GM18502 (cell line): ENCODE data around the gene TRIM71.
"Not testable (repeated sequence)": the region's sequence is repeated elsewhere in the genome, so short reads cannot be mapped to it uniquely, and the experiment has no call there.

Experiments used
- ATAC-seq: cut with Tn5 transposase; IDR thresholded peaks from one replicate; pipeline ENCODE4 v1.9.1; 2021; ENCODE audit warnings: mild to moderate bottlenecking; ENCODE audit not compliant: unreplicated experiment, poor library complexity

TRIM71 gene

DNA sequence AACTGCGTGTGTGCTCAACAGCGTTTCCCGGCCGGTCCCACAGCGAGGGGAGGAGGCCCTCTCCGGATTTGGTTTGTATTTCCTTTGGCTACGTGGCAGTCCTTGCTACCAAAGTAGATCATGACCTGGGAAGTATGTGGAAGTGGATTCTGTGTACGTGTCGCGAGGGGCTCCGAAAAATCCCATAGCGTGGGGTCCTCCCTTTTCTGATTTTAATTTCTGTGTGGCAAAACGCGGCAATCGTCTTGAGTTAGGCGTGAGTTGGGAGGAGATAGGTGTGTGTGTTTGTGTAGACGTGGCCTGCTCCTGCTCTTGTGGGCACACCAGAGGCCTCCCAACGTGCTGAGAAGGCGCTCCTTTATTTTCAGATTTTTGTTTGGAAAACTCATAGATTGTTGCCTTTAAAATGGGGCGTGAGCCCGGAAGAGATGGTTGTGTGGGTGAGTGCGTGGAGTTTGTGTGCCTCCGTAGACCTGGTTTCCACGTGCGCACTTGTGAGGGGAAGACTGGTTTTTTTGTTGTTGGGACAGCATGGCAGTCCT is 1.2 kb downstream of the TRIM71 start:
- ATAC-seq: no peak

DNA sequence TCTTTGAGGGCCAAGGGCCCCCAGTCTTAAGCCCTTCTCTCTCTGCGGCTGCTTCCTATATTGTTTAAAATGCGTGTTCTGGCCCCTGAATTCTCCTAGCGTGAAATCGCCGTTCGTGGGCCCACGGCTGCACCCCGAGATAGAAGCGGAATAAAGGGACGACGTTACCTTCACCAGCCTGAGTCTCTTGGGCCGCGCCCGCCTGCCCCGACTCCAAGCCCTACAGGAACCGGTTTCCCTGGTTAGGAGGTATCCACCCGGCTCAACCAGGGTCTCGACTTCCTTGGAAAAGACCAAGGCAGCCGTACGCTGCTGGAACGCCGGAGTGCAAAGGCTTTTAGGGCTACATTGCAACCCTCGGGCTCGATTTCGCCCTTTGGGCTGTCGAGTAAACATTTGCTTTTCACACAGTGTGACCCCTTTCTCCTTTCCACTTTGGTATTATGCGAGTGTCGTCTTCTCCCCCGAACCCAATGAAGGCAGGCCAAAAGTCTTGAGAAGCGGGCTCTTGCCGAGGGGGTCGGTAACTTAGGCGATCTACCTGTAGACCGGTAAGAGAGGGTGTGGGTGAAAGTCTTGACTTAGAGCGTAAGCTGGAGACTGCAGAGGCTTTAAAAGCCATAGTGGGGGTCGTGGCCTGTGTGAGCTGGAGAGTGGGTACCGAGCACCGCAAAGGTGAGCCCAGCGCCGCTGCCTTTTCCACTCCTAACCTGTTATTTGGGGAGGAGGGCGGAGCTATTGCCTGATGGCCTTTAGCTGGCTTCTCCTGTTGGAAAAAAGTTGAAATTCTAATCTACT is 2.0 kb downstream of the TRIM71 start:
- no peak for ATAC-seq

DNA sequence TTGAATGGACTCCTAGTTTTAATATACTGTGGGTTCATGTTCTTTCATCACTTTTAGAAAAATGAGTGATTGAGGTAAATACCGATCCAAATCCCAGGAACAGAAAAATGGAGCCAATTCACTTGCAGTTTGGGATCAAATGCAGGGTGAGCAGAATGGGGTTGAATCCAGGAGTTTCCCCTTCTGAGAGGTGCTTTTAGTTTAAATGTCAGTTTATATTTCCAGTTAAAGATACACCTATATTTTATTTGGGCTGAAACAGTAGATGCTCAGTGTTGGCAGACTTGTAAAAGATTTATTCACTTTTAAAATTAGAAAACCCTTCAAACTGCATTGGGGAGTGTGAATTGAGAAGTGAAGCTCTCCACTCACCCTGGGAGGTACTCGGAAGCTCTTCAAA is 2.6 kb downstream of the TRIM71 start:
- ATAC-seq: no peak

DNA sequence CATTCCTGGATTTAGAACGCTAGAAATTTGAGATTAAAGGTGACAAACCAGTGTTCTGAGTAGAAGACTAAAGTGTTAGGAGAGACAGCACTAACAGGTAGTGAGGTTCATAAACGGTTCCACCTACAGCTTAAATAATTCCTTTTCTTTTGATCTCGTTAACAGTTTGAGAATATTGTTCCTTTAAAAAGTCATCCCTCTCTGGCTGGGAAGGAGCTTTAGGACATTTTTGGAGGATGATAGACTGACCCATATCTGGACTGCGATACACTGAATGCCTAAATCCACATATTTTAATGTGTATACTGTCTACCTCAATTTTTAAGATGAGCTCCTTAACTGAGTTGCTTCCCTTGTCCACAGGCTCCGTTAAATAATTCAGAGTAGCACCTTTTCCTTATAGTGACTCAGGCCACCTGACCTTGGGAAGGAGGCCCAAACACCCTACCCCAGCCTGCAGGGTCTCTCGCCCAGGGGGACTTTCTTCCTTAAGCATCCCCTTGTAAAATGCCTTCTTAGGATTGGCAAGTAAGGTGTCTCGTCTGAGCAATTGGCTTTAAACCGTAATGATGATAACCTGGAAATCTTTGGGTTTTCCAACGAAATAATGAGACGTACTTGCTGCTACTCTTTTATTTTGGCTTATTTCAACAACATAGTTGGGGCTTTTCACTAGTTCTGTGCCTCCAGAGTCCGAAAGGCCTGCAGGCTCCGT is 3.3 kb downstream of the TRIM71 start:
- ATAC-seq: no peak

DNA sequence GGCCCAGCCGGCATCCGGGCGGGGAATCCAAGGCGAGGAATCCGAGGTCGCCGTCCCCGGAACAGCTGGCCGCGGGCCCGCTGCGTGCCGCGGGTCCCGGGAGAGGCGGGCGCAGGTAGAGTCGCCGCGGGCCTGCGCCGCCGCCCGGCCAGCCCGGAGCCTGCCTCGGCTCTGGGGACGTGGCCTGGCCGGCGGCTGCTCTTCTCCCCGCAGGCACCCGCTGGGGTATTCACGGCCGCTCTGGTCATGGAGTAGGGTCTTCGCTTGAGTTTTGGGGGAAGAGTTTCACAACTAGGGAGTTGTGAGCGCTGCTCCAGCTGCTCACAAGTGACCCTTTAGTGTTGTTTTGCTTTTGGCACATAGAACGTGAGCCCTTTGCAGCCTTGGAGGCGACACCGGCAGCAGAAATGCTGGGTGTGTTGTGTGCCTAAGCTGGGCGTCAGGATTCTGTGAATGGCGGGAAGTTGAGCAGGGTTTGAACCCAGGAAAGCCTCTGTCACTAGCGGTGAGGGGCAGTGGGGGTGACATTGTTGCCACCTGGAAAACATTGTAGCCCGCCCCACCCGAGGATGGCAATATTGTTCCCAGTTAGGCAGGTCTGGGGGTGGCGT is 4.0 kb downstream of the TRIM71 start:
- no peak for ATAC-seq

DNA sequence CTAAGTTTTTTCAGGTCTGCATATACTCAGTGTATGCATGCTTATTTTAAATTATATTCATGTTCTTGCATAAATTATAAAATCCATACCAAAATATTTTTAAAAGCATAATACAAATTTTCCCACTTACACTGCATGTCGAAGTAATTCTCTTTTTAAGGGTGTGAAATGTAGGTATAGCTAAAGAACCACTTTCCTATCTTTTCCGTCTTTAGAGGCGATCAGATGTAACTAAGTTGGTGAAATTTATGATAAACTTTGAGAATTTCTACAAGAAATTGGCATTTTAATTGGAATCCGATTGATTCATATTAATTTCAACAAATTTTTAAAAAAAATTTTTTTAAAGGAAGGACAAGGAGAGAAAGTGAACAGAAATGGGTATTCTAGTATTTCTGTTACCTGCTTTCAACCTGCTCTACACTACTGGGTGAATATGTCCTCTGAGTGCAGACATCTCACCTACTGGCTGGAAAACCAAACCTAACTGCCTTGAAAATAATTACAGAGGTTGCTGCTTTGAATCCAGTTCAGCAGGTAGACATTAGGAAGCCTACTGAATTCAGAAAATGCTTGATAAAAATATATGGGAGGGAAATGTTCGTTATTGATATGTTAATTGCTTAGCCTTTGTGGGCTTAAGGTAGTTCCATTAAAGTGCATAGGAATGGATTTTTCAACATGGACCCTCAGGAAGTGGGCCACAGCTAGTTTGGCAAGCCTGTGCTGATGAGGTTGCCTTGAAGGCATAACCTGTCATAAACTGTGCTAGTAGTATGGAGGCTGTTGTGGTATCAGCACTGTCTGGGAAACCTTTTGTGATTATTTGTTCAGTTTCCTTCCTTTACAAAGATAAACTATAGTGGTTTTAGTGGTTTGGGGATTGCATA is 5.1 kb downstream of the TRIM71 start:
- no peak for ATAC-seq

DNA sequence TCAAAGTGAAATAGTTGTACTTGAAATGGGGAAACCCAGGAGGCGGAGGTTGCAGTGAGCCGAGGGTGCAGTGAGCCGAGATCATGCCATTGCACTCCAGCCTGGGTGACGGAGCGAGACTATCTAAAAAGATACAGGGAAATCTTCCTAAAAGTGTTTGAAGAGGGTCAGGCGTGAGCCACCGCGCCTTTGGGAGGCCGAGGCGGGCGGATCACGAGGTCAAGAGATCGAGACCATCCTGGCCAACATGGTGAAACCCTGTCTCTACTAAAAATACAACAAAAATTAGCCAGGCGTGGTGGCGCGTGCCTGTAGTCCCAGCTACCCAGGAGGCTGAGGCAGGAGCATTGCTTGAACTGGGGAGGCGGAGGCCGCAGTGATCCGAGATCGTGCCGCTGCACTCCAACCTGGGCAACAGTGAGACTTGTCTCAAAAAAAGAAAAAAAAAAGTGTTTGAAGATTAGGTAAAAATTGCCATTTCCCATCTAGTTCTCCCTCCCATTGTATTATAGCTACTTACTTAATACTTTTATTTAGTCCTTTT is 5.9 kb downstream of the TRIM71 start:
- ATAC-seq: not testable (repeated sequence)

DNA sequence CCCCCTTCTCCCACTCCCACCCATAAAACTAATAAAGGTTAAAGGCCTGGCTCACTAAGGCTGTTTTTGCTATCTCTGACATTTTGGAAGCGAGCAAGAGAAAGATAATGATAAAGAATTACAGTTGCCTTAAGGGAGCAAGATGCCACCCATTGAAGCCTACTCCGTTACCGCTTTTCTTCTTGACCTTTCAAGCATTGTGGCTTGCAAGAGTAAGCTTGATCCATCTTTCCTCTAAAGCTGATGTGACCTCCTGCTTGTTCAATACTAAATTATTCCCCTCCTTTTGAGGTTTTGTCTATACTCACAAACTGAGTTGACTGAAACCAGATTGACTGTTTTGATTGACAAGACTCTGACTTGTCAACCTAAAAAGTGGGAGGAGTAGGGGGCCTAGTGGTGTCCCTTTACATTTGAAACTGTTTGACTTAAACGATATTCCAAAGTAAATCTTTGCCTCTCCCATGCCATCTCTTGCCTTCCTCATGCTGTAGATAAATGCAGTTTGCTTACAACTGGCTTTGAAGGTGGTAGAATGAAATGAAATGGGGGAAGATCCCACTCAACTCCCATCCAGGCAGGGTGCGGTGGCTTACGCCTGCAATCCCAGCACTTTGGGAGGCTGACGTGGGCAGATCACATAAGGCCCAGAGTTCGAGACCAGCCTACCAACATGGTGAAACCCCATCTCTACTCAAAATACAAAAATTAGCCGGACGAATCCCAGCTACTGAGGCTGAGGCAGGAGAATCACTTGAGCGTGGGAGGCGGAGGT is 8.0 kb downstream of the TRIM71 start:
- no peak for ATAC-seq

DNA sequence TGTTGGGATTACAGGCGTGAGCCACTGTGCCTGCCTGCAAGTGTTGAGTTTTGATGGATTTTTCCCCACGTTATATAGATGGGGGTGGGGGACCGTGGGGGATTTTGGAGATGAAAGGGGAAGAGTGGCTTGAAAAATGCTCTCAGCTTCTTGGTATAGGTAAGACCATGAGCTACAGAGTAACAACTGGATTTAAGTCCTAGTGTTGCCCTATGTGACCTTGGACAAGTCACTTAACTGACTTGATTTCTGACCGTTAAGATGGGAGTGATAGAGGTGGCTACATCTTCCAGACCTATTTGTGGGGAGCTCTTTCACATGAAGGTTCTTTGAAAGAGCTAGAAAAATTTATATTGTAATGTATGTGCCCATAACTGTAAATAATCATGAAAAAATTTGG is 13.3 kb downstream of the TRIM71 start:
- no peak for ATAC-seq

DNA sequence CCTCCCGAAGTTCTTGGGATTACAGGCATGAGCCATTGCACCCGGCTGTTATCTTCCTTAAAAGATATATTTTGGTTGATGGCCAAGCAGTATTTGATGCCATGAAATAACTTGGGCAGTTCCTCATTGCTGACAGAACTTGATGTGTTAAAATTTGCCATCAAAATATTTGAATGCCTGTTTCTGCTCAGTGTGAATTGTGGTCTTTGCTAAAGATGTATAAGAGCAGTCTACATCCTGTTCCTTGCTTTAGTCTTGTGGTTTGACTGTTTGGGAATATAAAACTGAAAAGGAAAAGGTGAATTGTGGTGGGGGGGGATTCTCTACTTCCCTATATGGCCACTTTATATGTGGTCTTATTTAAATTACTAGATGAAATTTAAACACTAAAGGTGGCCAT is 14.0 kb downstream of the TRIM71 start:
- no peak for ATAC-seq

DNA sequence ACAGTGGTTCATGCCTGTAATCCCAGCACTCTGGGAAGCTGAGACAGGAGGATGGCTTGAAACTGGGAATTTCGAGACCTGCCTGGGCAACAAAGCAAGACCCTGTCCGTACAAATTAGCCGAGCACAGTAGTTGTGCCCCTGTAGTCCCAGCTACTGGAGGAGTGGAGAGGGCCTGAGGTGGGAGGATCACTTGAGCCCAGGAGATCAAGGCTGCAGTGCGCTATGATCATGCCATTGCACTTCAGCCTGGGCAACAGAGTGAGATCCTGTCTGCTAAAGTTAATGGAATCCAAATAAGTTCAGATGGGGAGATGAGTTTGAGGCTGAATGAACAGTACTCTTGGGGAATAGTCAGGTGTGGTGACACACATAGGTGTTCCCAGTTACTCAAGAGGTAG is 14.4 kb downstream of the TRIM71 start:
- ATAC-seq: no peak

DNA sequence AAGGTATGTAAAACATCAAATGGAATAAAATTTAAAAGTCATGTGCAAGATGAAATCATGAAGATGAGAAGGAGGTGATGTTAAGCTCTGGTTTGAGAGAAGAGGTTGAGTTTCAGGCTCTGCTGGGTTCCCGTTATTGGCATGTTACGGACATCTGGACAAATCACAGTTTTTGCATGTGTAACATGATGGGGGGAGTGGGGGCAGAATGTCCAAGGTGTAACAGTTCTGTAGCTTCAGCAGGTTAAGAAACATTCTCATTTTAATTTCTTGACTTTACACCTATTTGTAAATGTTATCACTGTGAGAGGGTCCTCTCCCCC is 17.2 kb downstream of the TRIM71 start:
- ATAC-seq: no peak

DNA sequence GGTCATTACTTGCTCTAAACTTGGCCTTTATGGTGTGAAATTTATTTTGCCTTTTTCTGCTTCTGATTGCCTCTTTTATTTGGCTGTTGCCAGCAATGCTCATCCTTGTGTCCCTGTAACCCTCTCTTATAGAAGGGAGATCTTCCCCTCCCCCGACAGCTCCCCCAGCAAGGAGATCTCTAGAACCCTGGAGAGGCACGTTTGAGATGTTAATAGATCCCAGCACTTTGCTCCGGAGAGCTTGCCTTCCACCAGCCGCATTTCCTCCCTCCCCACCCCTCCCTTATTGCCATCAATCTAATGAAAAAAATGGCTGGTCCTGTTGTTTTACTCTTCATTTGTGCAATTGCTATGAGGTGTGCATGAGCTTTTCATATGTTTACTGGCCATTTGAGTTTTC is 18.2 kb downstream of the TRIM71 start:
- ATAC-seq: no peak

DNA sequence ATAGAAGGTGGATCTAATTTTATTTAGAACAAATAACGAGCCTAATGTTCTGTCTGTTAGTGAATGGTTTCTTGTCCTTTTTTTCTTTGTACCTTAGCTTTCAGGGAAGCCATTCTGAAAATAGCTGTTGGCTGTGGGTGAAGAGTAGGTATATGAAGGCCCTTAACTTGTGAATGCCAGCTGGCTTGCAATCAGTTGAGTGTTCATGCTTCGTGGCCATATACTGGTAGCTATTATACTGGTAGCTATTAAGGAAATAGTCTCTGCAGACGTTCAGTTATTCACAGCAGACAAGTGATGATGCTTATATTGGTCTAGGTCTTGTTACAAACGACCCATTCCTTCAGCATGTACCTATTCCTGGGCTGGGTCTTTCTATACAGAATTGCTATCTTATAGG is 18.8 kb downstream of the TRIM71 start:
- no peak for ATAC-seq

DNA sequence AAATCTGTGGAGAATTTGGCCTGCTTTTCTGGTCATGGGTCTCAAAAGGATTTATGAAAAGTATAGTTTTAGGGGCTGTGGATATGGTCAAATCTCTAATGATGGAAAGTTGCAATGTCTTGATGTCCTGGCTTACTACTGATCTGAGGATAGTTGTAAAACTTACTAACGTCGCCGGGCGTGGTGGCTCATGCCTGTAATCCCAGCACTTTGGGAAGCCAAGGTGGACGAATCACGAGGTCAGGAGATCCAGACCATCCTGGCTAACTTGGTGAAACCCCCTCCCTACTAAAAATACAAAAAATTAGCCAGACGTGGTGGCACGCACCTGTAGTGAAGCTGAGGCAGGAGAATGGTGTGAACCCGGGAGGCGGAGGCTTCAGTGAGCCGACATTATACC is 19.6 kb downstream of the TRIM71 start:
- no peak for ATAC-seq

DNA sequence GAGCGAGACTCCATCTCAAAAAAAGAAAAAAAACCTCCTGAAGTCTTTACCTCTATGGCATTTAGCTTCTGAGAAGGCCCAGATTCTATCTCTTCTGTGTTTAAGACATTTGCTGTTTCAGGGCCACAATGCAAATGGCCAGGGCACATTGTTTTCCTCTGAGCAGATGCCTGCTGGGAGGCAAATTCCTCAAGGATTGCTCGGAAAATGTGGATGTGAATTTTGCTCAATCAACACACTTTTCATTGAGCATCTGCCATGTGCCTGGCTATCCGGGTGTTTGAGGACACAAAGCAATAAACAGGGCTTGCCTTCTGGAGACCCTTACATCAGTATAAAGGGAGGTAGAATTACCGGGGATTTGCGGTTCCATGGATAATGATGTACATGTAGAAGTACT is 20.0 kb downstream of the TRIM71 start:
- ATAC-seq: no peak

DNA sequence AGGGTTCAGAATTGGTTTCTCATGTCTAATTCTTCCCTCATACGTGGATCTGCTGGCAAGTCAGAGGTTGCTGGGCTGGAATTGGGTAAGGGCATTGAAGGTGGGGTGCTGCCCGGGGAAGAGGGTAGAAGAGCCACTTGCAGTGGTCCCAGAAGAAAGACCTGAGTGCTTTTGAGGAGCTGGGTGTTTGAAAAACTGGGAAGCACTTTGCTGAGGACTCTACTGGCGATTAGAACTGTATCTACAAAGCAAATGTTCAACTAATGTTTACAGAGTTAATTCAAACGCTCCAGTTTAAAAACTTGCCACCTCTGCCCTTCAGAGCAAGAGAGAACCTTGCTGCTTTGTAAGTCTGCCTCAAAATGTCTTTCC is 21.9 kb downstream of the TRIM71 start:
- ATAC-seq: no peak

DNA sequence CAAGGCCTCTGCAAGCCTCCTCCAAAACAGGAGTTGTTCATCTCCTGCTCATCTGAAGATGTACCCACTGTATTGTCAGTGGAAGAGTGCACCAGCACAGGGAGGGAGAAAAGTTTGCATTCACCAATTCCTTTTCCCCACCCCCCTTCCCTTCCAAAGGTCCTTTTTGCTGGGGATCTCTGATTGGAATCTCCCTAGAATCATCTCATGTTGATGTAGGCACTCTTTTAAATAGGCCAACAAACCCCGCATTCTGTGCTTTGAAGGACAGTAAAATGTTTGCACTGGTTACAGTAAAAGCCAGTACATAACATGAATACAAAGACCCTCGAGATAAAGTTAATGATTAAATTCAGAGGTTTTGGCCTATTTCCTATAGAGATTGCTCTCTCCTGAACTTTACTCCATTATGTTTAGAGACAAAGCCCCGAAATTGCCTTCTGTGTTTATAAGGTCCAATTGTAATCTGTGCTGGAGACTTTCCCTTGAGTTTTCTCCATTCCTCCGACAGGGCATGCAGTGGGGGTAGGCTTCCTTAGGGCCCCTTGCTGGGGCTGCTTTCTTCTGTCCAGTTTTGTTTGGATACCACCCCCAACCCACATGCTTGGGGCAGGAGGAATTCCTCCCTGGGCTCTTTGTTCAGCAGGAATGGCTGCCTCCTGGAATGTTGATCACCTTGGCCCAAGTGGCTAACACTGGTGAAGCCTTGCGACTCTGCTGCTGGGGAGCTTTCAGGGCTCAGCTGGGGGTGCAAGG is 22.5 kb downstream of the TRIM71 start:
- ATAC-seq: no peak

DNA sequence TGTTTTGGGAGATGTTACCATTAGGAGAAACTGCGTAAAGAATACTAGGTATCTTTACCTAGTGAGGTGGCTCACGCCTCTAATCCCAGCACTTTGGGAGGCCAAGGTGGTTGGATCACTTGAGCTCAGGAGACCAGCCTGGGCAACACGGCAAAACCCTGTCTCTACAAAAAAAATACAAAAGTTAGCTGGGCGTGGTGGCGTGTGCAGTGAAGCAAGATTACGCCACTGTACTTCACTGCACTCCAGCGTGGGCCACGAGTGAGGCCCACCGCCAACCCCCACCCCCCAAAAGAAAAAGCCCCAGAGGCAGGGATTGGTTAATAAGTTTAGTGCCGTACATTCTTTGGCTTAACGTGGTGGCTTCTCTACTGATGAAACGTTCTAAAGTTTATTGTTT is 23.5 kb downstream of the TRIM71 start:
- no peak for ATAC-seq
